Heart left ventricle (tissue), 16 donors: ENCODE measurements around the gene SLC4A7. TPM values are rescaled to one million over a fixed set of nuclear protein-coding genes. Genes with fewer than 3 reads are reported as not detected.
A peak's percentile ranks its signal among the peaks of the same experiment; 100 is the strongest.

ENCODE experiments used
- ATAC-seq, 4 donors: fragments of 200-7000 bp; cut with Tn5 transposase; one replicate each; pipeline ENCODE4 v1.9.1; 2020 to 2022; ENCODE audit warnings: moderate library complexity in 4 of 4, mild to moderate bottlenecking in 3 of 4, moderate number of reproducible peaks in 1 of 4
- DNase-seq, 5 donors: peaks; one replicate each; pipeline ENCODE4 v3.0.0-alpha.2; 2020
- H3K27ac ChIP-seq, 12 donors: fragments of 200-600 bp; sonication (generic) in 4 of 12; one replicate each; pipeline versions ENCODE4 v1.5.0 to v1.8.0; 2016 to 2022; ENCODE audit warnings: mild to moderate bottlenecking in 2 of 12
- H3K27me3 ChIP-seq, 9 donors: fragments of 200-600 bp; sonication (generic) in 2 of 9; one replicate each; pipeline versions ENCODE4 v1.5.1 to v1.8.0; 2016 to 2022; ENCODE audit warnings: mild to moderate bottlenecking in 3 of 9
- H3K36me3 ChIP-seq, 9 donors: fragments of 200-600 bp; sonication (generic) in 2 of 9; one replicate each; pipeline versions ENCODE4 v1.5.0 to v1.8.0; 2018 to 2022; ENCODE audit warnings: mild to moderate bottlenecking in 2 of 9
- H3K4me1 ChIP-seq, 12 donors: fragments of 200-600 bp; sonication (generic) in 4 of 12; one replicate each; pipeline versions ENCODE4 v1.5.0 to v1.8.0; 2016 to 2022; ENCODE audit warnings: mild to moderate bottlenecking in 3 of 12
- H3K4me3 ChIP-seq, 12 donors: fragments of 200-600 bp; sonication (generic) in 4 of 12; one replicate each; pipeline versions ENCODE4 v1.5.0 to v1.8.0; 2017 to 2022; ENCODE audit warnings: mild to moderate bottlenecking in 9 of 12, moderate library complexity in 4 of 12
- H3K9me3 ChIP-seq, 12 donors: fragments of 200-600 bp; sonication (generic) in 4 of 12; one replicate each; pipeline versions ENCODE4 v1.5.0 to v1.8.0; 2016 to 2022; ENCODE audit warnings: mild to moderate bottlenecking in 1 of 12
- CTCF ChIP-seq, 12 donors: fragments of 200-600 bp; sonication (generic) in 4 of 12; IDR thresholded peaks; one replicate each; pipeline versions ENCODE4 v1.5.0 to v1.8.0; 2018 to 2022; ENCODE audit warnings: antibody characterized with exemption in 12 of 12, mild to moderate bottlenecking in 5 of 12
- POLR2A ChIP-seq, 2 donors: fragments of 450-650 bp; IDR thresholded peaks; one replicate each; pipeline ENCODE4 v1.6.1; 2017; ENCODE audit warnings: antibody characterized with exemption in 2 of 2, mild to moderate bottlenecking in 2 of 2, moderate library complexity in 2 of 2
- WGBS, 4 donors: extraction: QIAGEN DNeasy Blood & Tissue Kit in 2 of 4; methylation state at CpG; one replicate each; pipeline versions ENCODE4 v1.1.5 to v1.1.7; 2013 to 2018; 5-methylcytosine and 5-hydroxymethylcytosine counted together
- intact Hi-C, 10 donors: fragments of 100-400 bp; cut with DNase I; formaldehyde crosslinking; loops; one replicate each; pipeline versions ENCODE4 v1.11.1 to v1.14.2; 2022
- polyA plus RNA-seq, 2 donors: library from polyadenylated mRNA; stranded (reverse); fragments of 200-250 nt; gene quantifications; one replicate each; pipeline ENCODE4 v1.2.3, GENCODE V29; 2013
- total RNA-seq, 9 donors: library from RNA; depleted of rRNA in 2 of 9; stranded (reverse); fragments of >200 nt in 2 of 9; fragmentation: NEBNext Ultra II Directional in 3 of 9; extraction: Animal tissue kit (Norgen Biotek cat#: 25700) in 3 of 9; gene quantifications; one replicate each; pipeline versions ENCODE4 v1.1.0 to v1.2.4, GENCODE V29; 2016 to 2023
- donor health status: ischemic (EF 13 %, LVEDD 7.1; RV severe dilation, severe dysfunction).
- donor health status: healthy with polysubstance abuse.
- donor health status: DM: no; HTN: yes; CAD: no.
- donor health status: DM: no; HTN: no; CAD: no.
- donor health status: ischemic (EF 25% LVEDD 6.9; RV normal size, moderate dysfunction).
- donor health status: ischemic (EF 25% LVEDD 5.7; RV mildly dilated, moderate dysfunction).
- donor health status: healthy.
- donor health status: DM: yes; HTN: yes; CAD: no.
- donor health status: ischemic (EF 35%, LVEDD 5.7; RV mildly dilated, moderate dysfunction).
- donor health status: nonischemic (EF 11% LVEDD 7.7; RV severe dilation, severe dysfunction).
- donor health status: DM: yes; HTN: yes; CAD: no.
- donor health status: PGD.
- donor health status: ischemic (EF 29% LVEDD 5.4; RV normal size, mild dysfunction).
- donor health status: nonischemic (EF 23%, LVEDD 6.1; RV moderate dilation, normal function).

Gene SLC4A7
- total and polyA plus RNA-seq, 11 donors = 2.2 to 25.4 (median 15.0) TPM

- Histone ChIP-seq H3K9me3 (no peaks in the 10 kb centered on the region), H3K27me3 (no peaks in the 10 kb centered on the region), H3K4me1 (peaks cover 0 to 27% (median 9%) of the 10 kb centered on the region in 12 donors), H3K36me3 (no peaks in the 10 kb centered on the region), H3K27ac (peak overlapping the region in 2 of 12 donors; percentile 97), H3K4me3 (no peak overlapping the region)
- intact Hi-C loops = loop anchor here in 6 of 10 donors (5.0 to 10.0 kb wide), 4 partner anchors 35 to 167 kb away; no protein-coding TSS in a partner anchor
- DNase-seq (no peak), ATAC-seq (no peak)
- WGBS, 4 donors = 67 to 81% (median 77%) methylated on average over 1 of the region's 1 CpG
- TF ChIP-seq POLR2A (IDR thresholded peaks at IDR 0.05) = no peak
- TF ChIP-seq CTCF (IDR thresholded peaks at IDR 0.05) = no peak
Measured at GRCh38 chr3:27487383-27487782, 3.2 kb upstream of the SLC4A7 start.

- peak overlapping the region in 1 of 12 donors; percentile 29 for H3K4me3 ChIP-seq
- WGBS, 4 donors = 61 to 74% (median 69%) methylated on average over 6 to 7 of the region's 7 CpGs
- no peaks in the 10 kb centered on the region for H3K36me3 ChIP-seq
- no peak for TF ChIP-seq POLR2A (IDR thresholded peaks at IDR 0.05)
- TF ChIP-seq CTCF (IDR thresholded peaks at IDR 0.05) = no peak
- no peak for DNase-seq
- peak overlapping the region; percentile 12 to 97 (median 90) for H3K27ac ChIP-seq
- H3K4me1 ChIP-seq = peaks cover 0 to 34% (median 14%) of the 10 kb centered on the region in 12 donors
- intact Hi-C loops = loop anchor here in 6 of 10 donors (5.0 to 10.0 kb wide), 4 partner anchors 36 to 168 kb away; no protein-coding TSS in a partner anchor
- no peaks in the 10 kb centered on the region for H3K27me3 ChIP-seq
- ATAC-seq = no peak
- no peaks in the 10 kb centered on the region for H3K9me3 ChIP-seq
Measured at GRCh38 chr3:27486336-27486735, 2.2 kb upstream of the SLC4A7 start.

GRCh38 chr3:27485866-27486265, 1.7 kb upstream of the SLC4A7 start:
- 40 to 57% (median 54%) methylated on average over 5 of the region's 5 CpGs for WGBS, 4 donors
- peak overlapping the region in 1 of 12 donors; percentile 29 for H3K4me3 ChIP-seq
- TF ChIP-seq CTCF (IDR thresholded peaks at IDR 0.05) (no peak), POLR2A (IDR thresholded peaks at IDR 0.05) (no peak)
- intact Hi-C loops = loop anchor here in 6 of 10 donors (5.0 to 10.0 kb wide), 4 partner anchors 36 to 169 kb away; no protein-coding TSS in a partner anchor
- H3K27ac ChIP-seq = peak overlapping the region; percentile 12 to 97 (median 90)
- ATAC-seq (peak; percentile 21 to 69 (median 36)), DNase-seq (no peak)
- no peaks in the 10 kb centered on the region for H3K27me3 ChIP-seq
- H3K36me3 ChIP-seq = no peaks in the 10 kb centered on the region
- H3K9me3 ChIP-seq = no peaks in the 10 kb centered on the region
- H3K4me1 ChIP-seq = peaks cover 0 to 34% (median 16%) of the 10 kb centered on the region in 12 donors

- no peaks in the 10 kb centered on the region for H3K9me3 ChIP-seq
- peak overlapping the region; percentile 84 to 97 (median 92) for H3K27ac ChIP-seq
- peaks cover 0 to 42% (median 16%) of the 10 kb centered on the region in 12 donors for H3K4me1 ChIP-seq
- intact Hi-C loops = loop anchor here in 7 of 10 donors (5.0 to 10.0 kb wide), 5 partner anchors 39 to 171 kb away; no protein-coding TSS in a partner anchor
- H3K4me3 ChIP-seq = peak overlapping the region; percentile 60 to 96 (median 83)
- ATAC-seq (peak in 3 of 4 donors; percentile 16 to 19 (median 17)), DNase-seq (peak; percentile 44 to 75 (median 50))
- no peaks in the 10 kb centered on the region for H3K36me3 ChIP-seq
- no peaks in the 10 kb centered on the region for H3K27me3 ChIP-seq
- no peak for TF ChIP-seq POLR2A (IDR thresholded peaks at IDR 0.05)
- no peak for TF ChIP-seq CTCF (IDR thresholded peaks at IDR 0.05)
- 0 to 1% (median 1%) methylated on average over 41 to 75 of the region's 75 CpGs for WGBS, 4 donors
Measured at GRCh38 chr3:27483117-27484014, 818 bp downstream of the SLC4A7 start.
